NCI-H2227 treated with DMSO at 0.1 percent for 48 hours (cell line): Measurements from ENCODE around the gene TSPAN7.

ENCODE experiments used
- DNase-seq: peaks from one replicate; lab custom pipeline; 2025; lab: John Stamatoyannopoulos, UW

The TSPAN7 gene

DNA sequence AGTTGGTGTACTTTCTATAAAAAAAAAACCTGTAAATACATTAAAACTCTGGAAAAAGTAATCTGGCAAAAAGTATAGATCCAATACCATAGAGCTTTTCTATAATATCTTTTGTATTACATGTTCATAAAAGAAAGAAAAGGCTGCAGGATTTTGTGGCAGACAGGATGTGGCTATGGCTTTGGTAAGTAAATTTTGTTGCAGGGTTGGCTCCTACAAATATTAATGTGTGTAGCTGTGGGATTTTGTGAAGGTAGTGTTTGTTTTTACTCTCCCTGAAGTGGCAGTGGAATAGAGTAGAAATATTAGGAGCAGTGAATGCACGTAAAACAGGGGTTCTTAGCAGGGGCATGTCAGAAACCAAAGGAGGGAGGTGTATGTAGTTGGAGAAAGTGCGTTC, 84.8 kb downstream of the TSPAN7 start:
- no peak for DNase-seq

DNA sequence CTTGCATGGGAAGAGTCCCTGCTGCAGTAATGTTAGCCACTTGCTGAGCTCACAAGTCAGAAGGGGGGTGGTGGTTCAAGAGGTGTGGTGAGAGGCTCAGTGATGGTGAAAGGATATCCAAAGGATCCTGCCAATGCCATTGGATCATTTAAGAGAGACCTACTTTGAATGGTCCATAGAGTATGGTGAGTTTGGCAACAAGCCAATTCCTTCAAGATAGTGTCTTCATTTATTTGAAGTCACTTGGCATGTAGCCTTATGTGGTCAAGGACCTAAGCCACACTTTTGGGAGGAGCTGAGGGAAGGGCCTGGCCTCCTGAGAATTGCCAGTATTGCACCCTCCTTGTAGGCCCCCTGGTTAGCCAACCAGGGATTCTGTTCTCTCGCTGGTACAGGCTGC, 87.9 kb downstream of the TSPAN7 start:
- no peak for DNase-seq

DNA sequence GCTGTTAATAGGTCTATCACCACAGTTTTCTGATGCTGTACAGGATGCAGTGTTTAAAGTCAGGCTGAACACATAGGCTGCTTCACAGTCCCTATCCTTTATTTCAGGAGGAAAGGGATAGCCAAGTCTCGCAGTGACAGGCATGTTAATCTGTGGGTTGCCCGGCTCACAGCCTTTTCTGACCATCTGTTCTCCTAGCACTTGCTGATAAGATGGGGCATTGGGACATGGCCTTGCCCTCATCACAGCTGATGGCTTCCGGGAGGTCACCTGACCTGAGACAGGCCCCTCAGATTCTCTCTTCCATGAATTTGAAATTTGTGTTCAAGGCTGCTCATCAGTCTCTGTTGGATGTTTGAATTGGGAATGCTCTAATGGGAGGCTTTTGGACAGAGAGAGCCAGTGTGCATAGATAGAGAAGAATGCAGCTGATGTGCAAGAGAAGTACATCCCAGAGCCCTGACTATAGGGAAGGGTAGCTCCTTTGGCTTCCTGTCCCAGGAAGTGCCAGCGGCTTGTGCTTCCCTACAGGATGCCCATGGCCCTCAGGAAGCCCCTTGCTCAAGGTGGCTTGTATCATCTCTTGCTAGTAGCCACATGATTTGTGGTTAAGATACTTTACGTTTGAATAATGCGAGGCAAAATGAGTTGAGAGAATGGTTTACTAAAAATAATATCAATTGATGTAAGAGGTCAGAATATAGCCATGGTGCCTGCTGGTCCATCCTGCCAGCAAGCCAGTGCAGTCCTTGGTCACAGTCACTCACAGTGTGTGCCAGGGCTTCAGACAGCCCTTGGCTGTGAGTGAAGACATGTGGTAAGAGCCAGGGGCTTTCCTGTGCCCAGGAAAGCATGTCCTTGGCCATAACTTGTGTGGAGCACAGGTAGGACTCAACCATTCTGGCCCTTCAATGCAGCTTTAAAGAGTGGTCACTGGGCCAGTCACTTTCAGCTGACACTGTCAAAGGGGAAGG, 88.6 kb downstream of the TSPAN7 start:
- no peak for DNase-seq

DNA sequence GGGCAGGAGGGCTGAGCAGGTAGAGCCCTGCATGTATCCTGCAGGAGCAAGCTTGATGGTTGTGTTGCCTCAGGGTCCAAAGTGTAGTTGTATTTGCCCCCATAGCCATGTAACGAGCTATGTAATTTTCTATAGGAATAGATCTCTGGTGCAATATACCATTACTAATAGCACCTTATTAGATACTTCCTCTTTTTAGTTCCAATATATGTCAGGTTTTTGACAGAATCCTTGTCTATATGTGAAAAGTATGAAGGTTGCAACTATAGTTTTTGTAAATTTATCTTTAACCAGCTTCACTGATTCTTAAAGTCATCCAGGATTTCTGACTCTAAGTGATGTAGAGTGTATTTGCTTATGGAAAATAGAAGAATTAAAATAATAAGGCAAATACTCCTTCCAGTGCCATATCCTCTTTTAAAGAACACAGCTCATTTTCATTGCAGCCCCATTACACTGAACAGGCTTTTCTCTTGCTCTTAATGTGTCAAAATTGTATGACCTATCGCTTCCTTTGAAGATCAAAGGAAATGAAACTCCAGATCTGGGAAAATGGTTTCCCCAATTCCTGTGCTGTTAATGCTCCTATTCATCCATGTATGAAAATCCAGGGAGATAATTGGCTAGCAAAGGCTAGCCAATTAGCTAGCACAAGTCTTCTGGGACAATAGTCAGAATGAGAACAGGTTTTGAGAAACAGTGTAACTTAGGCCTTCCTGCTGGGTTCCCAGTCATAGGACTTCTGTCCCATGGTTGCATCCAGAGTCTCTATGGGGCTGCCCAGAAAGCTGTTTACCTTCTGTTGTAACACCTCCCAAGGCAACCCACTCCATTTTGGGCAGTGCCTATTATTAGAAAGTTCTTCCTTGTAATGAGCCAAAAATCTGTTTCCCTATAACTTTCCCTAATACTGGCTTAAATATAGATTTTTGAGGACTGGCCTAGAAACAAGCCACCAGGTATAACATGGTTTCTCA, 90.6 kb downstream of the TSPAN7 start:
- no peak for DNase-seq

DNA sequence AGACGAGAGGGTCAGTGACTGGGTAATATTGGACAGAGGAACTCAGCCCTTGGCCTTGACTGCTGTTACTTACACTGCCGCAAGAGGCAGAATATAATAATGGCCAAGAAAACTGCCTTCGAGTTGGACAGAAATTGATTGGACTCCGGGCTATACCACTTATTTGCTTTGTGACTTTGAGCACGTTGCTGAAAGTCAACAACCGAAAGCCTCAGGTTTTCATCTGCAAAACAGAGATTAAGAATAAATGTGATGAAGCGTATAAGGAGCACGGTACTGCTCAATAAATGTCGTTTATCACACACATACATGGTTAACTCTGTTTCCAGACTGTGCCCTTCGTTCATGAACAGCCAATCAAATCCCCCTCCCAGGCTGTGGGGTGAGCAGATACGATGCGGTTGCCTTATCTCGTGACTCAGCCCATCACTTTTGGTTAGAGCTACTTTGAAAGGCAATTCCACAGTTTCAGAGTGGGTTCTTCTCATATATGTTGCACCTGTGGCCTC, 91.6 kb downstream of the TSPAN7 start:
- DNase-seq, result no peak

DNA sequence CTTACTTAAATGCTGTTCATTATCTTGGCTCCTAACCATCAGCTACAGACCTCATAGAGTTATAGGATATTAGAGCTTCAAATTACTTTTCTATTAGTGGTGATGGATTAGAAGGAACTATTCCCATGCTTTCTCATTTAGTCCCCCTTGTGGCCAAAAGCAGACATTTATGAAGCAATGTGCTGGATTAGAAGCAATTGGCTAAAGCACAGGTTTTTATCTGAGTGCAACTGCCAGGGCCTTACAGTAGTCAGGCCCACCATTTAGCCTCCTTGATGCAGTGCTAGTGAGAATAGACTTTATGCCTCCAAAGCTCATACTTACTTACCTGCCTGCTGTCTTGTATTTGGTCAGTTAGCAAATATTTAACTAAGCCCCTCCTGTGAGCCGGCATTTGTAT, 93.0 kb downstream of the TSPAN7 start:
- DNase-seq, result peak; percentile 28

DNA sequence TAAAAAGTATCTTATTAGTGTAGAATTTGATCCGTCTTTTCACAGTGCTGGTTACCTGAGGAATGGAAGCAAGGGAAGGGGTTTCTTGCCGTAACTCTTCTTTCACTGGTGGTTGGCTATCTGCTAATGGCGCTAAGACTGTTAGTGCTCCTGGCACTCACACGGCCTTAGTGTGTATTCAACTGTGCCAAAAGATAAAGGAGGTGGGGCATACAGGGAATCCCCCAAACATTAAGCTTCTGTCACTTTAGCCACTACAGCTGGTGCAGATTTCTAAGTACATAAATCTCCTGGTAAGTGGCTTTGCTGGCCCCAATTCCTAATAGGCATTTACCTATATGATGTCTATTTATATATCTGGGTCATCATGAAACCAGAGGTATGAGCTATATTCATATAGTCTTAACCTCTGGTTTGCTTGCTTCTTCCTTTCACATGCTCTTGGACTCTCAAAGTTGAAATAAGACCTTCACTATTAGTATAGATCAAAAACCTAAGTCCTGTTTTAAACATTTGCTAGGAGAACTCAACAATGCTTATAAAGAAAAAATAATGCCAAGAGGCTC, 95.1 kb downstream of the TSPAN7 start:
- DNase-seq, result no peak

DNA sequence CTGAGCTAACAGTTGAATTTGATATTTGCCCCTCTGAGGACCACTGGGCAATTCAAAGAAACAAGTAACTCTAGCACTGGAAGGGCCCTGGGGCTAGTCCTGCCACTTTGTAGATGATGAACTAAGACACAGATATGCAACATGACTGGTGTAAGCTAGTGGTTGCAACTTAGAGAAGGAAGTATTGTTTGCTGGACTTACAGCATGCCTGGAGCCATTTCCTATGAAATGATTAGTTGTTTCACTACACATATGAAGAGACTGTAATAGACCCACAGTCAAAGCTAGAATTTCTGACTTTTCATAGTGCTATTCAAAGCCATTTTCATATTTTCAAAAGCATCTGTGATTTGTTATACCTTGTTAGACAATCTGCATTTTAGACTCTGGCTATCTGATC, 96.2 kb downstream of the TSPAN7 start:
- DNase-seq, result no peak

DNA sequence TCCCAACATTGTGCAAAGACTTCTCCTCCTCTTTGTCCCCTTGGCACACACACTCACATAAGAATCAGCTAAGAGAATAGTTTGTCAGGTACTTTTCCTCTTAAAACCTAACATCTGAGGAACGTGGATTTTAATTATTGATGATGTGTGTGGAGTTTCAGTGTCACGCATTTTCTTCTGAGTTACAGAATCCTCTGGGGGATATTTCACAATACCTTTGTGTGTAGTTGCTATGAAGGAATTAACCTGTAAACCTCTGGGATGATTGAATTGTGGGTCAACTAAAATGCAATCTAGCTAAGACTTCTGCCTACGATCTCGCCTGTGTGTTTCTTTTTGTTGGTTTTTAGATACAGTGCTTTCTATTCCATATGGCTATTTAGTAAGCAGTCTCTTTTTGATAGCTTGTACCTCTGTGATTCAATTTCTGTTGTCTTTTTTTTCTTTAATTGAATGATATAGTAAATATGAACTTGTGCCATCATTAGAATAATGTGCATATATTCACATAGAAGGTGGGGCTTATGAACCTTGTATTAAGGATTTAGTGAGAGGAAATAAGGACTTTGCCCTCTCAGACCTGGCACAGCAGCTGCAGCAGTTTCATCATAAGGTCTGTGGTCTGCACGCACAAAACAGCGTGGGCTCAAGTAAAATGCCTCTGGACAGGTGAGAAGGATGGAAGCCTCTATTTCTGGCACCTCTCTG, 99.2 kb downstream of the TSPAN7 start:
- DNase-seq, result no peak

DNA sequence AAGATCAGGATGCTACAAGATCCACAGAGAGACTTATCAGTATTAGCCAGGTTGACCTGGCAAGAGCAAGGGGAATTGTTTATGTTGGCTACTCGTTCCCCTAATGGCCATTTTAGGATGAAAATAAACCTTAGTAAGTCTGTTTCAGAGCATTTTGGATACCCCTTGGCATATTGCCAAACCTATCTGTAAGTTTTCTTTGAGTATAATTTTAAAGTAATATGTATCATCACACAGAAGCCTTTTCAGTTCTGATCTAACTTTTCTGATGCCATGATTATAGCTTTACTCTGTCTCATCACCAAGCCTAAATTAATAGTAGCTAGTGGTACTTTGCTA, 99.7 kb downstream of the TSPAN7 start:
- DNase-seq, result no peak

DNA sequence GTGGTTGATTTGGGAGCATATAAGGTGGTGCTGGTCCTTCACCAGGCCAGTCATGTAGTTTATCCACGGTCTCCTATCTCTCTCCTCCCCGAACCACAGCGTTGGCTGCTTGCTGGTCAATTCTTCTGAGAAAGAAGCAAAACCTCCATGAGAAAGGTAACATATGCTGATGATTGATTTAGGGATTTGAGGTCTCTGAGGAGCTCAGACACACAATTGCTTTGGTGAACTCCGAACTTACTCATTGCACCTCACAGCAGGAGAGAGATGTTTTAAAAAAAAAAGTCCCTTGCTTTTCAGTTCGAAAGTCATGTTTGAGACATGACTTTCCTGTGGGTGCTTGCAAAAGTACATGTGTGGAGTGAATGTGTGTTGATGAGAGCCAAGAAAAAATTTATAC, 100.2 kb downstream of the TSPAN7 start:
- no peak for DNase-seq

DNA sequence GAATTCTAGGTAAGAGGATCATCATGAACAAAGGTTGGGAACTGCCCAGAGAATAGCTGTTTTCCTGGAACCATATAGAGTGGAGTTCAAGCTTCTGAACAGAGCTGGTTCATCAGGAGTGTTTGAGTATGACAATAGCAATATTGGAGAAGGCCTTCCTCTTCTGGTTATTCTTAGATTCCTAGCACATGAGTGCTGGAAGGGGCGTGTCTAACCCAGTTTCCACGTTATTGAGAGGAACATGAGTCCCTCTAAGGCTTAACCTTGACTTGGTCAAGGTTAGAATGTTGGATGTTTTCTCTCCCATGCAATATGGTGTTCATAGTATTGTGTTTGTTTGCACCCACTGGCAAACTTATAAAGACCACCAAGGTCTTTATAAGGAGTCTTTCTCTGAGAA, 101.3 kb downstream of the TSPAN7 start:
- no peak for DNase-seq

DNA sequence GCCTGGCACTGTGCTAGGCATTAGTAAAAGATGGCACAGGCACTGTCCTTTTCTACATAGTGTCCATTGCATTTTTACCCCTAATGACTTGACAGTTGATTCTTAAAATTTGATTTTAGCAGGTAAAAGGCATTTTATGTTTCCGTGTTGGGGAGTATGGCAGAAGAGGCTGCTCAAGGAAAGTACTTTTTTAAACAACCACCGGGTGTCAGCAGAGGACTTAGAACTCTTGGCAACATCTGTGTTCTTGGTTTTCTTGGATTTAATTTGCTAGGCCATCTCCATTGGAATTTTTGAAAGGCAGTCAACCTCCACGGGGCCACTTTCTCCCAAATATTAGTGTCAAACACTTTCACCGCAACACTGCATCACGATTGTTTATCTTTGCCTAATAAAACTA, 102.9 kb downstream of the TSPAN7 start:
- peak; percentile 68 for DNase-seq

DNA sequence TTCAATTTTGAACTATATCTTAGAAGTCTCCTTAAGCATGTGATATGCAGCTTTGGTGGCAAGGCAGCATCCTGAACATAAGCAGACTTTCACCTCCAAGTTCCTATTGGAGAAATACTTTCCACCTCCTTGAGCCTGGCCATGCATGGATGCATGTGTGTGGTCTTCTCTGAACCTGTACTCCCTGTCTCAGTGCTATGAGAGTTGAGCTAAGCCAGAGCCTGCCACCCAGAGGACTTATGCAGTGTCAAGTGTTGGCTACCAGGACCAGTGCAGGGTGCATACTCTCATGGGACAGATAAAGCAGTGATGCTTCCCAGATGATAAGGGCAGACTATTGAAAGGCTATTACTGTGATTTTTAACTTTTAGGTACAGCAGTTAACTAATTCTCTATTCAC, 105.6 kb downstream of the TSPAN7 start:
- no peak for DNase-seq

DNA sequence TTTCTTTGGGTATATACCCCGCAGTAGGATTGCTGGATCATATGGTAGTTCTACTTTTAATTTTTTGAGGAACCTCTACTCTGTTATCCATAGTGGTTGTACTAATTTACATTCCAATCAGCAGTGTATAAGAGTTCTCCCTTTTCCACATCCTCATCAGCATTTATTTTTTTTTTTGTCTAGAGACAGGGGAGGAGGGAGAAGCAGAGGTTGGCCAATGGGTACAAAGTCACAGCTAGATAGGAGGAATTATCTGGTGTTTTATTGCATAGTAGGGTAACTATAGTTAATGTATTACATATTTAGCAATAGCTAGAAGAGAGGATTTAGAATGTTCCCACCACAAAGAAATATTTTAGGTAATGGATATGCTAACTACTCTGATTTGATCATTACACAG, 107.4 kb downstream of the TSPAN7 start:
- DNase-seq, result no peak

DNA sequence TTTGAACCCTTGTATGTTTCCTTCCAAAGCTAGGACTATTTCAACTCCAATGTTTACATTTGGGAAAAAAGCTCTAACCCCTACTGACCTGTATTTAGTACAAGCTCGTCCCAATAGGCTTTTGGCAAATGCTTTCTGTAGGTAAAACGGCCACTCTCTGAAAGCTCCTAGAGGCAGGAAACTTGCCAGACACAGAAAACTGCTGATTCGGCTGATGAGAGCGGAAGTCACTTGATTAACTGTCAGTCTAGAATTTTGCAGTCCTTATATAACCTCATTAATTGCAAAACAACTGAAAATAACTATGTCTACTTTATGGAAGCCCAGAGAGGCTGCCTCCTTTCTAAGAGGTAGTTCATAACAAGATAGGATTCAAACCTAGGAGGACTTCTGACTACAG, 108.1 kb downstream of the TSPAN7 start:
- no peak for DNase-seq

DNA sequence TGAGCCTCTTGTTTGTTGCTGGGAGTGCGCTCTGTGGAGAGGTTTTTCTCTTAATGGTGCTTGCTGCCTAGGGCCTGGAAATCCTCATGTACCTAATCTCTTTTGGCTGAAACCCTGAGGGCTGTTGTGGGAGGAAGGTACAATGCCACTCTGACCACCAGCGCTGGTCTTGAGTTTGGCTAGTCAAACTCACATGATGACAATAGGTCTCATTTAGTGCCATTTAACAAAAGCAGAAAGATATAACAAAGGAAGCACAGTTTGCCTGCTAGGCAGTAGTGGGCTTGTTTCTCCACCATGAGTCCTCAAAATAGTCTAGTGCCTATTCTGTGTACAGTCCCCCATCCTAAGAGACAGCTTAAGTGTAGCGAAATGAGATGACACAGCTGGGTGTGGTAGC, 111.3 kb downstream of the TSPAN7 start:
- no peak for DNase-seq

DNA sequence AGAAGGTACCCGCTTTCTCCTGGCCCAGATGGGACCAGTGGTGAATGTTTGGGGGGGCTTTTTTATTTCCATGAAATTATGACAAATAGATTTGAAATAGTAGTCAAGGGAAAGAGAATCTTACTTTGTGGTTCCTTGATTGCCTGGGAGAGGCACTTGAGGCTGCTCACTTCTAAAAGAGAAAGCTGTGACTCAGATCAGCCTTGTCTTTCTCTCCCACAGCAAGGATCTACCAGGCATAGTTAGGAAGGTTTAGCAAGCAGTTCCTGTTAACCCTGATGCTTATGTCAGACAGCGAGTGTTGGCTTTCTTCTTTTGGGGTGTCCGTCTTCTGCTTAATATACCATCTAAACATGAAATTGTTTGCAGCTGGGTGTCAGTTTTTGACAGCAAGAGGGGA, 114.5 kb downstream of the TSPAN7 start:
- DNase-seq, result no peak

DNA sequence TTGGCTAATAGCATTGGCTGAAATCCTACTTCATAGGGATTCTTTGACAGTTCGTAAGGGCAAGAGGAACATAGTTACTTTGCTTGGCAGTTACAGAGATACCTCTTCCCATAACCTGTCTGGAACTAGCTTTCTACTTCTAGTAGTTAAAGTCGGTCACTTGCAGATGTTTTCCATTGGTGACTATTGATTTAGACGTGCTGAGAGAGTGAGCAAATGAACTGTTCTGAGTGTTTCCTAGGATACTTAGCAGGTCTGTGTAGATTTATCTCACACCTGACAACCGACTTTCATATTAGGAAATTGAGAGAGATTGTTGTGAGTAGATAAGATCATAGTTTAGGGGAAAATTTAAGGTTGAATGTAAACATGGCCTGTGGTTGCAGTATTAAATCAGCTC, 116.8 kb downstream of the TSPAN7 start:
- DNase-seq, result no peak

DNA sequence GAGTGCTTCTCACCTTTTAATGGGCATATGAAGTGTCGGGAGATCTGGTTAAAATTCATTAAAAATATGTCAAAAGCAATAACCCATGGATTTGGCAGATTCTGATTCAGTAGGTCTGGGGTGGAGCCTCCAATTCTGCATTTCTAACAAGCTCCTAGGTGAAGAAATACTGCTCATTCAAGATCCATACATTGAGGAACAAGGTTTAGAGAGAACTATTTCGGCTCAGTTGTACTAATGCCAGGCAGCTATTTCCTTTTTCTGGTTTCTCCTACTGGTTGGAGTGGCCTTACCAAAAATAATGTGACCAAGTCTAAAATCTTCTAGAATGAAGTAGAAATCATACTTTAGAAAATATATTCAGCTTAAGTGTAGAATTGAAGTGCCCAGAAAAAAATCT, 117.5 kb downstream of the TSPAN7 start:
- no peak for DNase-seq

DNA sequence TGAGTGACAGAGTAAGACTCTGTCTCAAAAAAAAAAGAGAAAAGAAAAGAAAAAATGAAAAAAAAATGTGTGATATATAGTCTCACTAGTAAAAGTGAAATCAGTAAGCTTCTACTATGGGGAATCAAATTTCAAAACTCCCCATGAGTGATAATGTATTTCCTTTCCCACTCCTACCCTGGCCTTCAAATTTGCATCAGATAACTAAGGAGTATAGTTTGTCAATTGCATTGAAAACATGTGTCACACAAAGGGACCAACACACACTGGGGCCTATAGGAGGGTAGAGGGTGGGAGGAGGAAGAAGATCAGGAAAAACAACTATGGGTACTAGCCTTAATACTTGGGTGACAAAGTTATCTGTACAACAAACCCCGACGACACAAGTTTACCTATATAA, 118.4 kb downstream of the TSPAN7 start:
- DNase-seq, result no peak

DNA sequence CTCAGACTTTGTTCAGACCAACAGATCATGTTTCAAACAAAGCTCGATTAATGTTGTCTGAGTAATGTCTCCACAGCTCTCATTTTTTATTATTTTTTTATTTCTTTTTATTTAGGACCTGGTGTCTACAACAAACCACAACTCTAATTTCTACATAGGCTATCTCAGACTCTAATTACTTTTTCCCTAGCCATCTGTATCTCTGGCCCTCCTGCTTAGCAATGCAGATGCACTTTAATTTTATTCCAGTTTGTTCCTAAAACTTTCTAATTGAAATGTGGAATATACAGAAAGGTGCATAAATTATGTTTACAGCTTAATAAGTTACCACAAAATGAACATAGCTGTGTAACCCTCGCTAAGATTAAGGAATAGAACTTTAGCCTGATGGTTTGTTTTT, 120.8 kb downstream of the TSPAN7 start:
- DNase-seq, result no peak
